ENCODE measurements around the gene ZNF565. TPM values are rescaled to one million over a fixed set of nuclear protein-coding genes. Genes with fewer than 3 reads are reported as not detected.

ZNF565 gene
- total and polyA plus RNA-seq, 10 of the 15 experiments (the other 5 are each of a cell fraction or from before 2014, with no cell fraction given) = 0.72 to 2.2 (median 1.8) TPM

GRCh38 chr19:36207605-36208252, 6.7 kb downstream of the ZNF565 start (continued):
- TF ChIP-seq MEF2A (IDR thresholded peaks at IDR 0.05; ENCODE audit: insufficient read depth, low read depth, low read length) = 0 out of 2 replicates have a peak, but pooled peaks have one; percentile 43
- TF ChIP-seq RBBP5 (conservative IDR thresholded peaks at IDR 0.05) = no peak
- TF ChIP-seq ASH2L (IDR thresholded peaks at IDR 0.05; ENCODE audit: borderline replicate concordance, low read depth) = no peak
- TF ChIP-seq RELB (IDR thresholded peaks at IDR 0.05; ENCODE audit: low read depth) = peak; percentile 26; the same call in 1 of the 2 replicates
- TF ChIP-seq NBN (IDR thresholded peaks at IDR 0.05) = 0 out of 2 replicates have a peak, but pooled peaks have one; percentile 26
- no peak for TF ChIP-seq CBX5 (IDR thresholded peaks at IDR 0.05; ENCODE audit: low read depth)
- TF ChIP-seq FOXM1 (IDR thresholded peaks at IDR 0.05; ENCODE audit: low read depth, low read length) = peak; percentile 54; the same call in 1 of the 2 replicates
- 0 out of 2 replicates have a peak, but pooled peaks have one; percentile 32 for TF ChIP-seq PML (IDR thresholded peaks at IDR 0.05; ENCODE audit: low read length)
- TF ChIP-seq NFYA (IDR thresholded peaks at IDR 0.05; ENCODE audit: borderline replicate concordance, low read depth, low read length) = no peak
- TF ChIP-seq STAT3 (IDR thresholded peaks at IDR 0.05; ENCODE audit: low read depth, low read length) = no peak
- peak; percentile 79 for TF ChIP-seq JUNB (IDR thresholded peaks at IDR 0.05)
- TF ChIP-seq ZNF384 (IDR thresholded peaks at IDR 0.05; ENCODE audit: borderline replicate concordance, low read depth, low read length) = peak; percentile 68
- 0 out of 2 replicates have a peak, but pooled peaks have one; percentile 7 for TF ChIP-seq IRF4 (IDR thresholded peaks at IDR 0.05; ENCODE audit: low read depth, low read length)
- no peak for TF ChIP-seq ETV6 (conservative IDR thresholded peaks at IDR 0.05 in 1 of 2, IDR thresholded peaks at IDR 0.05 in 1 of 2; ENCODE audit: borderline replicate concordance in 1 of 2, low read depth in 1 of 2)
- peak; percentile 50 for TF ChIP-seq MEF2B (IDR thresholded peaks at IDR 0.05; ENCODE audit: partially characterized antibody, poor library complexity, severe bottlenecking)
